Type B pancreatic cell (in vitro differentiated cells): ENCODE measurements around the gene GALNT12. TPM values are rescaled to one million over a fixed set of nuclear protein-coding genes. Genes with fewer than 3 reads are reported as not detected.

Experiments
- DNase-seq: peaks from one replicate; pipeline ENCODE4 v3.0.0; 2021; ENCODE audit warnings: mixed read lengths; ENCODE audit not compliant: unreplicated experiment; ENCODE audit errors: extremely low spot score
- H3K27ac Mint-ChIP-seq: 2 replicates; pipeline ENCODE4 v1.8.0; 2021; ENCODE audit warnings: mild to moderate bottlenecking, mixed read lengths
- H3K27me3 Mint-ChIP-seq: 2 replicates; pipeline ENCODE4 v1.8.0; 2021; ENCODE audit warnings: mixed read lengths
- H3K36me3 Mint-ChIP-seq: 2 replicates; pipeline ENCODE4 v1.8.0; 2021; ENCODE audit warnings: mixed read lengths
- H3K4me1 Mint-ChIP-seq: one replicate; pipeline ENCODE4 v1.8.0; 2021; ENCODE audit warnings: mixed read lengths; ENCODE audit not compliant: unreplicated experiment
- H3K4me3 Mint-ChIP-seq: 2 replicates; pipeline ENCODE4 v1.8.0; 2021; ENCODE audit warnings: mild to moderate bottlenecking, mixed read lengths
- H3K9me3 Mint-ChIP-seq: 2 replicates; pipeline ENCODE4 v1.8.0; 2021; ENCODE audit warnings: mixed read lengths
- total RNA-seq: library from RNA; stranded (reverse); gene quantifications from 2 replicates; pipeline ENCODE4 v1.2.1, GENCODE V29; 2021; ENCODE audit warnings: low replicate concordance
- TF ChIP-seq, protein P1 (sequence below): fragments of 200-600 bp; sonication (generic); conservative IDR thresholded peaks from 2 replicates; pipeline ENCODE4 v1.5.0; 2021; ENCODE audit warnings: antibody characterized with exemption, mild to moderate bottlenecking

The GALNT12 gene
- total RNA-seq, 1 donor from 2014 or later = 25.8 TPM

DNA sequence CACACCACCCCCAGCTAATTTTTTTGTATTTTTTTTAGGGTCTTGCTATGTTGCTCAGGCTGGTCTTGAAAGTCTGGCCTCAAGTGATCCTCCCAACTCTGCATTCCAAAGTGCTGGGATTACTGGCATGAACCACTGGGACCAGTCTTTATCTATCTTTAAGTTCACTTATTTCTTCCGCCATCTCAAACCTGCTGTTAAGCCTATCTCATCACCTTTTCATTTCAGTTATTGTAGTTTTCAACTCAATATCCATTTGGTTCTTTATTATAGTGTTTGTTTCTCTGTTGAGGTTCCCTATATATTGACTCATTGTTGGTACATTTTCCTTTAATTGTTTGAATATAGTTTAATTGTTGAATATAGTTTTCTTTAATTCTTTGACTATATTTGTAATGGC lies 48.1 kb downstream of the GALNT12 start:
- Mint-ChIP-seq H3K4me3 (no peak overlapping the region), H3K36me3 (no peaks in the 10 kb centered on the region), H3K27ac (no peak overlapping the region), H3K4me1 (no peaks in the 10 kb centered on the region), H3K9me3 (no peaks in the 10 kb centered on the region), H3K27me3 (peaks cover 2% of the 10 kb centered on the region)
- DNase-seq = no peak
- TF ChIP-seq, protein P1, sequence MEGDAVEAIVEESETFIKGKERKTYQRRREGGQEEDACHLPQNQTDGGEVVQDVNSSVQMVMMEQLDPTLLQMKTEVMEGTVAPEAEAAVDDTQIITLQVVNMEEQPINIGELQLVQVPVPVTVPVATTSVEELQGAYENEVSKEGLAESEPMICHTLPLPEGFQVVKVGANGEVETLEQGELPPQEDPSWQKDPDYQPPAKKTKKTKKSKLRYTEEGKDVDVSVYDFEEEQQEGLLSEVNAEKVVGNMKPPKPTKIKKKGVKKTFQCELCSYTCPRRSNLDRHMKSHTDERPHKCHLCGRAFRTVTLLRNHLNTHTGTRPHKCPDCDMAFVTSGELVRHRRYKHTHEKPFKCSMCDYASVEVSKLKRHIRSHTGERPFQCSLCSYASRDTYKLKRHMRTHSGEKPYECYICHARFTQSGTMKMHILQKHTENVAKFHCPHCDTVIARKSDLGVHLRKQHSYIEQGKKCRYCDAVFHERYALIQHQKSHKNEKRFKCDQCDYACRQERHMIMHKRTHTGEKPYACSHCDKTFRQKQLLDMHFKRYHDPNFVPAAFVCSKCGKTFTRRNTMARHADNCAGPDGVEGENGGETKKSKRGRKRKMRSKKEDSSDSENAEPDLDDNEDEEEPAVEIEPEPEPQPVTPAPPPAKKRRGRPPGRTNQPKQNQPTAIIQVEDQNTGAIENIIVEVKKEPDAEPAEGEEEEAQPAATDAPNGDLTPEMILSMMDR = no peak

DNA sequence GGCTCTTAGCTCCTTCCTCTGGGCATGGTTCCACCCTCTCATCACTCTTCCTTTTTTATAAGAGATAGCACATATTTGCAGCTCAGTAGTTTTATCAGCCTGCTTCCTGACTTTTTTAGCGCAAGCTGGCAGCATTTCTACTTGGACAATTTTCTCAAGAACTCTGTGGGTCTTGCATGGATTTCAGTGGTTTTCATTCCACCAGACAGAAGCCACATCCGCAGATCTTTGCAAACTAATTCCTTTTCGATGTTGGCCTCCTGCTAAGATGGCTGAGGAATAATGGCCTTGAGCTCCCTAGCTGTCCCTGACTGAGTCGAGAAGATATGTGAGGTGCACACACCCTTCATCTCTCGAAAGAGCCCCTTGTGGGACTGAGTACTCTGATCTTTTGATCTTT lies 49.5 kb downstream of the GALNT12 start:
- H3K27me3 Mint-ChIP-seq = peaks cover 5% of the 10 kb centered on the region
- H3K27ac Mint-ChIP-seq = no peak overlapping the region
- TF ChIP-seq, protein P1 = no peak
- DNase-seq = no peak
- H3K4me3 Mint-ChIP-seq = no peak overlapping the region
- no peaks in the 10 kb centered on the region for H3K36me3 Mint-ChIP-seq
- no peaks in the 10 kb centered on the region for H3K9me3 Mint-ChIP-seq
- H3K4me1 Mint-ChIP-seq = no peaks in the 10 kb centered on the region

DNA sequence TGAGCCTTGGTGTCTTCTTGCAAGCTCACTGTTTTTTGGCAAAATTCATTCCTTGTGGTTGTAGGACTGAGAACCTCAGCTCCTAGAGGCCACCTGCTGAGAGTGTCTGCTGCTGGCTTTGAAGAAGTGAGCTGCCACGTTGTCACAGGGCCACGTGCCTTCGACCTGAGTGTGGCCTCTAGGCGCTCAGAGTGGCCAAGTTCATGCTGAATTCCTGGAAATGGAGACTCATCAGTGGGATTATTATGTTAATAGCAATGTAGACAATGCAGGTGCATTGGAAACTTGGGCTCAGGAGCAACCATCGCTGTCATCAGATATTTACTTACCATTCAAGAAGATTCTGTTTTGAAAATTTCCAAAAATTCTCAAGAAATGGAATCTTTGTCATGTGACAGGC lies 52.5 kb downstream of the GALNT12 start:
- peaks cover 10% of the 10 kb centered on the region for H3K27me3 Mint-ChIP-seq
- H3K4me3 Mint-ChIP-seq = no peak overlapping the region
- peaks cover 4% of the 10 kb centered on the region for H3K4me1 Mint-ChIP-seq
- TF ChIP-seq, protein P1 = no peak
- no peaks in the 10 kb centered on the region for H3K9me3 Mint-ChIP-seq
- DNase-seq = no peak
- no peak overlapping the region for H3K27ac Mint-ChIP-seq
- H3K36me3 Mint-ChIP-seq = no peaks in the 10 kb centered on the region

DNA sequence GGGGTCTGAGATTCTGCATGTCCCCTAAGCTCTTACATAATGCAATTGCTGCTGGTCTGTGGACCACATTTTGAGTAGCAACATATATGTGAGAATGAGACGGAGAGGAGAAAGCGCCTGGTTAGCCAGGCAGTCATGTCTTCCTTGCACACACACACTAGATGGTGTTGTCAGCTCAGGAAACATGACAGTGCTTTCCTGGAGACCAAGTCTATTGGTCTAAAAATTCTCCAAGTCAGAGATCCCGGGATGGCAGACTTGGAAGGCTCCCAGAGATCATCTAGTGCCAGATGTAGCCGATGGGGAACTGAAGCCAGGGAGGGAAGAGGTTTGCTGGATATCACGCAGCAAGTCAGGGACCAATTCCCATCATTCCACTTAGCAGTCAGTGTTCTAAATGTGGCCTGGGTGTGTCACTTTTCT lies 53.4 kb downstream of the GALNT12 start:
- no peak for DNase-seq
- TF ChIP-seq, protein P1 = peak; percentile 37
- Mint-ChIP-seq H3K4me3 (no peak overlapping the region), H3K27me3 (peaks cover 15% of the 10 kb centered on the region), H3K36me3 (no peaks in the 10 kb centered on the region), H3K27ac (no peak overlapping the region), H3K4me1 (peaks cover 4% of the 10 kb centered on the region), H3K9me3 (no peaks in the 10 kb centered on the region)

DNA sequence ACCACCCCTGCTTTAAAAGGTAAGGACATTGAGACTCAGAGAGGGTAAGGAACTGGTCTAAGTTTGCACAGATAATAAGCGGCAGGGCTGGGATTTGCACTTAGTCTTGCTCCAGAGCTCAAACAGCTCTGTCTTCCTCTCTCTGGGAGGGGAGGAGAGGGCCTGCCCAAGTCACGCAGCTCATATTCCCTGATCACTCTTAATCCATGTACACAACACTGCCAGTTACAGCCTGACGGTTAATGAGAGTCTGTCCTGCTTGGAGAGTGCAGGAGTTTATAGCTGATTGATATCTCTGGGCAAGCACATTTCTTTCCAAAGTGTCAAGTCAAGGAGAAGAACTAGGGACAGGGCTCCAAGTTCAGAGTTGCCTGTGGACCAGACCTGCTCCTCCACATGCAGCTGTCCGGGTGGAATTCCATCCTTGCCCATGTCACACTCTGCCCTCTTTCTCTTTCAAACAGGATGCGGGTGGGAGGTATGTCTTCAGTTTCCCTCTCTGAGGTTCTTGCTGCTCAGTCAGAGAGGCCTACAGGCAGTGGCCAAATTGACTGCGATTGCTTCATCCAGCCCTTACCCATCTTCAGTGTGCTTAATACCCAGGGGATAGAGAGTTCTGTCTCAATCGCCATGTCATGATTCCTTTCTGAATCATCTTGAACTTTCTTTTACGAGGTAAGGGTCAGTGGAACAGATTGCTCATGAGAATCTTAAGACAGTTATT lies 54.5 kb downstream of the GALNT12 start:
- no peaks in the 10 kb centered on the region for H3K9me3 Mint-ChIP-seq
- H3K4me3 Mint-ChIP-seq = no peak overlapping the region
- H3K36me3 Mint-ChIP-seq = no peaks in the 10 kb centered on the region
- peaks cover 21% of the 10 kb centered on the region for H3K27me3 Mint-ChIP-seq
- no peak for DNase-seq
- no peak overlapping the region for H3K27ac Mint-ChIP-seq
- TF ChIP-seq, protein P1 = no peak
- peaks cover 4% of the 10 kb centered on the region for H3K4me1 Mint-ChIP-seq
